Thyroid gland (tissue), 4 donors: ENCODE measurements around the gene SULT2B1.

Experiments
- POLR2A ChIP-seq, 2 donors: fragments of 450-650 bp; IDR thresholded peaks; one replicate each; pipeline ENCODE4 v1.6.1; 2017; ENCODE audit warnings: antibody characterized with exemption in 2 of 2, mild to moderate bottlenecking in 2 of 2, moderate library complexity in 1 of 2
- TF ChIP-seq, protein P1 (sequence below), 6 experiments: fragments of 200-600 bp in 3 of 6; fragments of 450-650 bp in 3 of 6; sonication (generic) in 3 of 6; IDR thresholded peaks; one replicate each; pipeline ENCODE4 v1.5.1; 2016 to 2019; ENCODE audit warnings: antibody characterized with exemption in 6 of 6, mild to moderate bottlenecking in 2 of 6, inconsistent platforms in 1 of 6, moderate library complexity in 1 of 6

DNA sequence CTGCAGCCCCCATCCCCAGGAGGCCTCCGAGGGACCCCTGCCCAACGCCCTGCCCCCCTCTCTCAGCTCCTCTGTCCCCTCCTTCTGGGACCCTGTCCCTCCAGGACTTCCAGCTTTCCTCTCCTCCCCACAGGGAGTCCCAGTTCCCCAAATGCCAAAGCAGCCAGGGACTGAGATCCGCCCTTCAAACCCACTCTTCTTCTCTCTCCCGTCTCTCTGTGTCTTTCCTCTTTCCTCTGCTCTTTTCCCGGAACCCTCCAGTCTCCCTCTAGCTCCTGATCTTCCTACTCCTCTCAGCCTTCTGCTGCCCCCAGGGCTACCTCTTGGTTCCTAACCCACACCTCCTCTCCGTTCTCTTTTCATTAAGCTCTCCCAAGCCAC is 93.6 kb downstream of the SULT2B1 start:
- TF ChIP-seq, protein P1, sequence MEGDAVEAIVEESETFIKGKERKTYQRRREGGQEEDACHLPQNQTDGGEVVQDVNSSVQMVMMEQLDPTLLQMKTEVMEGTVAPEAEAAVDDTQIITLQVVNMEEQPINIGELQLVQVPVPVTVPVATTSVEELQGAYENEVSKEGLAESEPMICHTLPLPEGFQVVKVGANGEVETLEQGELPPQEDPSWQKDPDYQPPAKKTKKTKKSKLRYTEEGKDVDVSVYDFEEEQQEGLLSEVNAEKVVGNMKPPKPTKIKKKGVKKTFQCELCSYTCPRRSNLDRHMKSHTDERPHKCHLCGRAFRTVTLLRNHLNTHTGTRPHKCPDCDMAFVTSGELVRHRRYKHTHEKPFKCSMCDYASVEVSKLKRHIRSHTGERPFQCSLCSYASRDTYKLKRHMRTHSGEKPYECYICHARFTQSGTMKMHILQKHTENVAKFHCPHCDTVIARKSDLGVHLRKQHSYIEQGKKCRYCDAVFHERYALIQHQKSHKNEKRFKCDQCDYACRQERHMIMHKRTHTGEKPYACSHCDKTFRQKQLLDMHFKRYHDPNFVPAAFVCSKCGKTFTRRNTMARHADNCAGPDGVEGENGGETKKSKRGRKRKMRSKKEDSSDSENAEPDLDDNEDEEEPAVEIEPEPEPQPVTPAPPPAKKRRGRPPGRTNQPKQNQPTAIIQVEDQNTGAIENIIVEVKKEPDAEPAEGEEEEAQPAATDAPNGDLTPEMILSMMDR (IDR thresholded peaks at IDR 0.05): no peak
- TF ChIP-seq POLR2A (IDR thresholded peaks at IDR 0.05): peak in 1 of 2 donors; percentile 2
